Activated T-helper 17 cell treated with anti-CD3 and anti-CD28 coated beads, Interleukin-2, amount 50 U/mL, for 72 hours (primary cell): ENCODE results near the gene PCSK4. TPM values are rescaled to one million over a fixed set of nuclear protein-coding genes. Genes with fewer than 3 reads are reported as not detected.
"Not testable (repeated sequence)": the region's sequence is repeated elsewhere in the genome, so short reads cannot be mapped to it uniquely, and the experiment has no call there.

Experiments used
- ATAC-seq: fragments of 150-1000 bp; cut with Tn5 transposase; replicated peaks from 2 replicates; pipeline ENCODE4 v1.10.0; 2021; ENCODE audit warnings: mild to moderate bottlenecking, moderate library complexity
- H3K27ac Mint-ChIP-seq: one replicate; pipeline ENCODE4 v1.8.0; 2022; ENCODE audit warnings: mixed read lengths
- H3K27me3 Mint-ChIP-seq: one replicate; pipeline ENCODE4 v1.8.0; 2022; ENCODE audit warnings: mixed read lengths
- H3K36me3 Mint-ChIP-seq: one replicate; pipeline ENCODE4 v1.8.0; 2022; ENCODE audit warnings: low read depth, mild to moderate bottlenecking, mixed read lengths
- H3K4me1 Mint-ChIP-seq: one replicate; pipeline ENCODE4 v1.8.0; 2022; ENCODE audit warnings: mixed read lengths
- H3K4me3 Mint-ChIP-seq: one replicate; pipeline ENCODE4 v1.8.0; 2022; ENCODE audit warnings: mild to moderate bottlenecking, mixed read lengths
- H3K9me3 Mint-ChIP-seq: one replicate; pipeline ENCODE4 v1.8.0; 2022; ENCODE audit warnings: mixed read lengths
- total RNA-seq, 2 donors: library from RNA; stranded (reverse); gene quantifications; one replicate each; pipeline ENCODE4 v1.2.3, GENCODE V29; 2022

The PCSK4 gene
- total RNA-seq, 2 donors from 2014 or later: 2.4 to 7.8 TPM

GRCh38 chr19:1503925-1504773, 14.0 kb upstream of the PCSK4 start:
- no peak overlapping the region for H3K4me3 Mint-ChIP-seq
- H3K27ac Mint-ChIP-seq: no peak overlapping the region
- H3K9me3 Mint-ChIP-seq: no peaks in the 10 kb centered on the region
- H3K36me3 Mint-ChIP-seq: no peaks in the 10 kb centered on the region
- ATAC-seq: no peak
- H3K4me1 Mint-ChIP-seq: peaks cover 4% of the 10 kb centered on the region
- no peaks in the 10 kb centered on the region for H3K27me3 Mint-ChIP-seq

- no peak overlapping the region for H3K27ac Mint-ChIP-seq
- H3K4me1 Mint-ChIP-seq: peaks cover 4% of the 10 kb centered on the region
- H3K4me3 Mint-ChIP-seq: peak overlapping the region; percentile 23
Observed at GRCh38 chr19:1503089-1503924, 13.2 kb upstream of the PCSK4 start.

GRCh38 chr19:1502433-1503088, 12.4 kb upstream of the PCSK4 start:
- no peaks in the 10 kb centered on the region for H3K27me3 Mint-ChIP-seq
- H3K4me1 Mint-ChIP-seq: peaks cover 4% of the 10 kb centered on the region
- no peak for ATAC-seq
- no peaks in the 10 kb centered on the region for H3K9me3 Mint-ChIP-seq
- H3K27ac Mint-ChIP-seq: no peak overlapping the region
- H3K36me3 Mint-ChIP-seq: no peaks in the 10 kb centered on the region
- peak overlapping the region; percentile 23 for H3K4me3 Mint-ChIP-seq

More at GRCh38 chr19:1503089-1503924, 13.2 kb upstream of the PCSK4 start:
- peak; percentile 57 for ATAC-seq
- H3K36me3 Mint-ChIP-seq: no peaks in the 10 kb centered on the region
- H3K9me3 Mint-ChIP-seq: no peaks in the 10 kb centered on the region
- no peaks in the 10 kb centered on the region for H3K27me3 Mint-ChIP-seq

GRCh38 chr19:1501200-1501595, 11.0 kb upstream of the PCSK4 start:
- ATAC-seq: no peak

GRCh38 chr19:1499231-1499630, 9.1 kb upstream of the PCSK4 start:
- ATAC-seq, H3K9me3 Mint-ChIP-seq, H3K4me3 Mint-ChIP-seq, H3K27ac Mint-ChIP-seq, H3K36me3 Mint-ChIP-seq, H3K4me1 Mint-ChIP-seq, H3K27me3 Mint-ChIP-seq: not testable (repeated sequence)

More at GRCh38 chr19:1501200-1501595, 11.0 kb upstream of the PCSK4 start:
- Mint-ChIP-seq H3K36me3 (no peaks in the 10 kb centered on the region), H3K4me3 (no peak overlapping the region), H3K9me3 (no peaks in the 10 kb centered on the region), H3K27ac (no peak overlapping the region), H3K4me1 (peaks cover 2% of the 10 kb centered on the region), H3K27me3 (no peaks in the 10 kb centered on the region)

GRCh38 chr19:1497578-1498235, 7.6 kb upstream of the PCSK4 start:
- H3K4me1 Mint-ChIP-seq: no peaks in the 10 kb centered on the region
- ATAC-seq: no peak
- H3K36me3 Mint-ChIP-seq: no peaks in the 10 kb centered on the region
- no peak overlapping the region for H3K27ac Mint-ChIP-seq
- no peak overlapping the region for H3K4me3 Mint-ChIP-seq
- no peaks in the 10 kb centered on the region for H3K9me3 Mint-ChIP-seq
- no peaks in the 10 kb centered on the region for H3K27me3 Mint-ChIP-seq

- no peak overlapping the region for H3K4me3 Mint-ChIP-seq
- no peaks in the 10 kb centered on the region for H3K4me1 Mint-ChIP-seq
- H3K27me3 Mint-ChIP-seq: no peaks in the 10 kb centered on the region
- H3K36me3 Mint-ChIP-seq: no peaks in the 10 kb centered on the region
- no peak for ATAC-seq
- no peak overlapping the region for H3K27ac Mint-ChIP-seq
- H3K9me3 Mint-ChIP-seq: no peaks in the 10 kb centered on the region
Observed at GRCh38 chr19:1496714-1497577, 6.8 kb upstream of the PCSK4 start.

GRCh38 chr19:1495799-1496713, 5.9 kb upstream of the PCSK4 start:
- H3K36me3 Mint-ChIP-seq: no peaks in the 10 kb centered on the region
- ATAC-seq: no peak
- no peaks in the 10 kb centered on the region for H3K9me3 Mint-ChIP-seq
- no peaks in the 10 kb centered on the region for H3K27me3 Mint-ChIP-seq
- H3K27ac Mint-ChIP-seq: no peak overlapping the region
- no peak overlapping the region for H3K4me3 Mint-ChIP-seq
- no peaks in the 10 kb centered on the region for H3K4me1 Mint-ChIP-seq

GRCh38 chr19:1495051-1495798, 5.1 kb upstream of the PCSK4 start:
- Mint-ChIP-seq H3K27me3 (no peaks in the 10 kb centered on the region), H3K36me3 (no peaks in the 10 kb centered on the region), H3K4me1 (peaks cover 4% of the 10 kb centered on the region), H3K27ac (no peak overlapping the region), H3K9me3 (no peaks in the 10 kb centered on the region), H3K4me3 (no peak overlapping the region)
- ATAC-seq: no peak

- peaks cover 4% of the 10 kb centered on the region for H3K4me1 Mint-ChIP-seq
- no peaks in the 10 kb centered on the region for H3K36me3 Mint-ChIP-seq
- H3K27me3 Mint-ChIP-seq: no peaks in the 10 kb centered on the region
- no peak overlapping the region for H3K27ac Mint-ChIP-seq
- no peak for ATAC-seq
- H3K9me3 Mint-ChIP-seq: no peaks in the 10 kb centered on the region
- no peak overlapping the region for H3K4me3 Mint-ChIP-seq
Observed at GRCh38 chr19:1494115-1494815, 4.1 kb upstream of the PCSK4 start.

GRCh38 chr19:1492474-1493006, 2.4 kb upstream of the PCSK4 start:
- Mint-ChIP-seq H3K27ac (no peak overlapping the region), H3K4me1 (peaks cover 4% of the 10 kb centered on the region), H3K36me3 (no peaks in the 10 kb centered on the region), H3K27me3 (no peaks in the 10 kb centered on the region), H3K9me3 (no peaks in the 10 kb centered on the region), H3K4me3 (peak overlapping the region; percentile 83)
- no peak for ATAC-seq

- ATAC-seq: no peak
- Mint-ChIP-seq H3K36me3 (no peaks in the 10 kb centered on the region), H3K27me3 (no peaks in the 10 kb centered on the region), H3K4me1 (peaks cover 4% of the 10 kb centered on the region), H3K27ac (no peak overlapping the region), H3K9me3 (no peaks in the 10 kb centered on the region), H3K4me3 (peak overlapping the region; percentile 83)
Observed at GRCh38 chr19:1491849-1492170, 1.7 kb upstream of the PCSK4 start.
